Right lobe of liver (tissue), 4 donors: ENCODE data around the gene KCNC1.

Experiments used
- POLR2A ChIP-seq: fragments of 450-650 bp; IDR thresholded peaks from one replicate; pipeline ENCODE4 v1.6.1; 2017; ENCODE audit warnings: antibody characterized with exemption, mild to moderate bottlenecking
- TF ChIP-seq, protein P1 (sequence below), 4 donors: fragments of 200-600 bp in 3 of 4; fragments of 450-650 bp in 1 of 4; IDR thresholded peaks; one replicate each; pipeline versions ENCODE4 v1.5.1 to v1.8.0; 2016 to 2022; ENCODE audit warnings: antibody characterized with exemption in 4 of 4, mild to moderate bottlenecking in 2 of 4
- donor health status: DM: no; HTN: no; CAD: no.
- donor health status: DM: no; HTN: no; CAD: no.
- donor health status: DM: no; HTN: yes; CAD: no.

- TF ChIP-seq, protein P1, sequence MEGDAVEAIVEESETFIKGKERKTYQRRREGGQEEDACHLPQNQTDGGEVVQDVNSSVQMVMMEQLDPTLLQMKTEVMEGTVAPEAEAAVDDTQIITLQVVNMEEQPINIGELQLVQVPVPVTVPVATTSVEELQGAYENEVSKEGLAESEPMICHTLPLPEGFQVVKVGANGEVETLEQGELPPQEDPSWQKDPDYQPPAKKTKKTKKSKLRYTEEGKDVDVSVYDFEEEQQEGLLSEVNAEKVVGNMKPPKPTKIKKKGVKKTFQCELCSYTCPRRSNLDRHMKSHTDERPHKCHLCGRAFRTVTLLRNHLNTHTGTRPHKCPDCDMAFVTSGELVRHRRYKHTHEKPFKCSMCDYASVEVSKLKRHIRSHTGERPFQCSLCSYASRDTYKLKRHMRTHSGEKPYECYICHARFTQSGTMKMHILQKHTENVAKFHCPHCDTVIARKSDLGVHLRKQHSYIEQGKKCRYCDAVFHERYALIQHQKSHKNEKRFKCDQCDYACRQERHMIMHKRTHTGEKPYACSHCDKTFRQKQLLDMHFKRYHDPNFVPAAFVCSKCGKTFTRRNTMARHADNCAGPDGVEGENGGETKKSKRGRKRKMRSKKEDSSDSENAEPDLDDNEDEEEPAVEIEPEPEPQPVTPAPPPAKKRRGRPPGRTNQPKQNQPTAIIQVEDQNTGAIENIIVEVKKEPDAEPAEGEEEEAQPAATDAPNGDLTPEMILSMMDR (IDR thresholded peaks at IDR 0.05), result no peak
- TF ChIP-seq POLR2A, result no peak
Observed at GRCh38 chr11:17812865-17813187, 78.2 kb downstream of the KCNC1 start.
